T-cell (primary cell): ENCODE results near the gene TRIM51G. TPM values are rescaled to one million over a fixed set of nuclear protein-coding genes. Genes with fewer than 3 reads are reported as not detected.
"Not testable (repeated sequence)": the region's sequence is repeated elsewhere in the genome, so short reads cannot be mapped to it uniquely, and the experiment has no call there.

Experiments
- ATAC-seq, 4 experiments: fragments of 200-7000 bp in 3 of 4; fragments of 150-1000 bp in 1 of 4; cut with Tn5 transposase; replicated peaks in 1 of 4; 1 replicate in 3 of 4; 2 replicates in 1 of 4; pipeline ENCODE4 v1.10.0; 2021; ENCODE audit warnings: moderate library complexity in 3 of 4, mild to moderate bottlenecking in 2 of 4, moderate number of reproducible peaks in 1 of 4
- CTCF ChIA-PET, 2 donors: fragments of 300-600 bp; sonication (Branson Sonifier 250); formaldehyde crosslinking; loops; one replicate each; lab custom pipeline; 2022; ENCODE audit warnings: antibody characterized with exemption in 2 of 2; lab: Charles Lee
- POLR2A ChIA-PET, 2 donors: fragments of 300-600 bp; sonication (Branson Sonifier 250); formaldehyde crosslinking; loops; one replicate each; lab custom pipeline; 2022; ENCODE audit warnings: antibody characterized with exemption in 2 of 2; lab: Charles Lee
- DNase-seq, 35 experiments: peaks; one replicate each; pipeline versions ENCODE4 v3.0.0 to v3.0.0-alpha.2; 2013 to 2023
- H3K27ac ChIP-seq: one replicate; pipeline ENCODE4 v1.5.1; 2013; ENCODE audit warnings: low read length
- H3K27me3 ChIP-seq, 2 experiments: replicated peaks in 1 of 2; 1 replicate in 1 of 2; 2 replicates in 1 of 2; pipeline versions ENCODE4 v1.6.1 to v1.7.0; 2013; ENCODE audit warnings: low read length in 1 of 2, mixed read lengths in 1 of 2; ENCODE audit not compliant: control insufficient read depth in 2 of 2, insufficient read depth in 2 of 2; ENCODE audit errors: extremely low read depth in 1 of 2
- H3K36me3 ChIP-seq, 2 donors: 1 replicate in 1 of 2; 2 replicates in 1 of 2; pipeline versions ENCODE4 v1.6.1 to v1.7.0; 2013; ENCODE audit warnings: low read length in 1 of 2; ENCODE audit not compliant: control insufficient read depth in 2 of 2, insufficient read depth in 1 of 2; ENCODE audit errors: extremely low read depth in 1 of 2
- H3K4me1 ChIP-seq, 2 experiments: 1 replicate in 1 of 2; 2 replicates in 1 of 2; pipeline versions ENCODE4 v1.6.1 to v1.7.0; 2013; ENCODE audit warnings: low read length in 2 of 2, mixed read lengths in 1 of 2; ENCODE audit not compliant: insufficient read depth in 2 of 2, control insufficient read depth in 1 of 2; ENCODE audit errors: extremely low read depth in 1 of 2
- H3K4me3 ChIP-seq, 2 donors: 1 replicate in 1 of 2; 2 replicates in 1 of 2; pipeline versions ENCODE4 v1.5.1 to v1.7.0; 2013; ENCODE audit warnings: mild to moderate bottlenecking in 2 of 2, low read length in 1 of 2, moderate library complexity in 1 of 2; ENCODE audit not compliant: control insufficient read depth in 1 of 2; ENCODE audit errors: extremely low read depth in 1 of 2
- H3K9me3 ChIP-seq: 2 replicates; pipeline ENCODE4 v1.7.0; 2013
- H3K27ac Mint-ChIP-seq, 2 donors: one replicate each; pipeline ENCODE4 v1.8.0; 2020 to 2021; ENCODE audit warnings: mild to moderate bottlenecking in 2 of 2, mixed read lengths in 2 of 2
- H3K27me3 Mint-ChIP-seq, 2 donors: one replicate each; pipeline ENCODE4 v1.8.0; 2021 to 2022; ENCODE audit warnings: mixed read lengths in 2 of 2
- H3K36me3 Mint-ChIP-seq: one replicate; pipeline ENCODE4 v1.8.0; 2021; ENCODE audit warnings: mixed read lengths
- H3K4me1 Mint-ChIP-seq, 3 donors: one replicate each; pipeline ENCODE4 v1.8.0; 2020 to 2022; ENCODE audit warnings: mixed read lengths in 3 of 3, mild to moderate bottlenecking in 1 of 3
- H3K4me3 Mint-ChIP-seq, 3 donors: one replicate each; pipeline ENCODE4 v1.8.0; 2020 to 2022; ENCODE audit warnings: mild to moderate bottlenecking in 3 of 3, mixed read lengths in 3 of 3, moderate library complexity in 3 of 3
- H3K9me3 Mint-ChIP-seq, 3 donors: one replicate each; pipeline ENCODE4 v1.8.0; 2020 to 2022; ENCODE audit warnings: mixed read lengths in 3 of 3
- WGBS: methylation state at CpG from one replicate; pipeline ENCODE4 v1.1.5; 2013; ENCODE audit warnings: missing lambda C conversion rate; ENCODE audit not compliant: insufficient coverage; 5-methylcytosine and 5-hydroxymethylcytosine counted together
- total RNA-seq, 35 experiments: library from RNA in 6 of 35; stranded (reverse) in 6 of 35; fragments of 120-200 nt in 1 of 35; gene quantifications; one replicate each; pipeline versions ENCODE4 v1.2.1 to v1.2.4 and lab custom pipeline; 2013 to 2026

Gene TRIM51G, protein sequence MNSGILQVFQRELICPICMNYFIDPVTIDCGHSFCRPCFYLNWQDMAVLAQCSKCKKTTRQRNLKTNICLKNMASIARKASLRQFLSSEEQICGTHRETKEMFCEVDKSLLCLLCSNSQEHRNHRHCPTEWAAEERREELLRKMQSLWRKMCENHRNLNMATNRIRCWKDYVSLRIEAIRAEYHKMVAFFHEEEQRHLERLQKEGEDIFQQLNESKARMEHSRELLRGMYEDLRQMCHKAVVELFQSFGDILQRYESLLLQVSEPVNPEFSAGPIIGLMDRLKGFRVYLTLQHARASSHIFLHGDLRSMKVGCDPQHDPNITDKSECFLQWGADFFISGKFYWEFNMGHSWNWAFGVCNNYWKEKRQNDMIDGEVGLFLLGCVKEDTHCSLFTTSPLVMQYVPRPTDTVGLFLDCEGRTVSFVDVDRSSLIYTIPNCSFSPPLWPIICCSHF
- not detected for total RNA-seq
- not detected for total RNA-seq (2013)
- 0 to 0.07 (median 0) reads per million in 29 experiments for total RNA-seq (lab: John Stamatoyannopoulos, UW)

DNA sequence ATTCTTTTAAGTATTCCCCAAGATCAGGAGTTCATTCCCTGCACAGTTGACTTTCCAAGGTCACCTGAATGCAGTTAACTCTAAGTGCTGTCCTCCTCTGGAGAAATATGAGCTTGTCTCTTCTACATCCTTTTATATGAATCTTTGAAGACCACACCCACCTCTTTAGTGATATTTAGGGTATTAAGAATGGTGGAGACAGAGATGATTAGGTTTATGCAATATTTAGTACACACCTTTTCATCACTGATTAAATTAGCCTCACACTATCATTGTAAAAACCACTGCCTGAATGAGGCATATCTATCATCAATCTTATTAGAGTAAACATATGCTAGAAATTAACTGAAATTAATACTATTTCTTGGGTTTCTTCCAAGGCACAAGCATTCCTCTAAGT is at the start of gene TRIM51G:
TSS of gene TRIM51G (minus strand) at position 101 of the 400 bp plus-strand sequence. CDS start 2,190 bp downstream, outside the sequence.
- not testable (repeated sequence) for H3K27me3 Mint-ChIP-seq

DNA sequence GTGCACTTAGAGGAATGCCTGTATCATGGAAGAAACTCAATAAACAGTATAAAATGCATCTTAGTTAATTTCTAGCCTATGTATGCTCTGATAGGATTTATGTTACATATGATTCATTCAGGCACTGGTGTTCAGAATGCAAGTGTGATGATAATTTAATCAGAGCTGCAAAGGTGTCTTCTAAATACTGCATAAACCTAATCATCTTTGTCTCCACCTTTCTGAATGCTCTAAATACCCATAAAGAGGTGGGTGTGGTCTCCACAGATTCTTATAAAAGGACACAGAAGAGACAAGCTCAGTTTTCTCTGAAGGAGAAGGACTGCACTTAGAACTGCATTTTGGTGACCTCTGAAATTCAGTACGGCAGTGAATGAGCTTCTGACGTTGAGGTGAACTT is 44.8 kb upstream of the TRIM51G start, which contains the start of gene TRIM49B:
TSS of gene TRIM49B (plus strand) at position 301 of the 400 bp plus-strand sequence. CDS start 2,777 bp downstream, outside the sequence.
- H3K4me1 ChIP-seq, DNase-seq, H3K9me3 ChIP-seq, H3K9me3 Mint-ChIP-seq, H3K27ac ChIP-seq, POLR2A ChIA-PET, CTCF ChIA-PET, ATAC-seq, H3K27ac Mint-ChIP-seq, H3K27me3 ChIP-seq, H3K4me3 Mint-ChIP-seq, H3K4me1 Mint-ChIP-seq, H3K36me3 ChIP-seq, H3K36me3 Mint-ChIP-seq, H3K27me3 Mint-ChIP-seq, H3K4me3 ChIP-seq: not testable (repeated sequence)
- no CpG with 5 or more reads among the region's 2 CpGs for WGBS

More for the DNA sequence above, at the start of gene TRIM51G:
- H3K36me3 Mint-ChIP-seq, H3K27me3 ChIP-seq, H3K36me3 ChIP-seq, CTCF ChIA-PET, H3K4me1 ChIP-seq, POLR2A ChIA-PET, H3K4me1 Mint-ChIP-seq, DNase-seq, H3K4me3 Mint-ChIP-seq, H3K9me3 ChIP-seq, H3K9me3 Mint-ChIP-seq, ATAC-seq, H3K27ac Mint-ChIP-seq, H3K4me3 ChIP-seq, H3K27ac ChIP-seq: not testable (repeated sequence)

DNA sequence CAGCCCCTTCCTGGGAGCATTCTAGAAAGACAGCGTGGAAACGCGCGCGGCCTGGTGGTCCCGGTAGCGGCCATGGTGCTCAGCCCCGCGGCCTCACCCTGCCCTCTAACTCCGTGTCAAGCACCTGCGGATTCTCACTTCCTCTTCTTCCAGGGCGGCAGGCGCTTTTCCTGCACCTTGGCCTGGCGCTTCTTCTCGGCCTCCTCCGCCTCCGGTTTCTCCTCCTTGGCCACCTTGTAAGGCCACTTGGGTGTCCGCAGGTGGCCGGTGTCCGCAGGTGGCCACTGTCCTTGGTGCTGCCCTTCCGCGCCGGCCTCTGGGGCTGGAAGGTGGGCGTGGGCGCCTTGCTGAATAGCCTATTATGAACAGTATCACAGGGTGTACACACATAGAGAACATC is 15.1 kb downstream of the TRIM51G start:
- CTCF ChIA-PET, H3K27me3 Mint-ChIP-seq: not testable (repeated sequence)

DNA sequence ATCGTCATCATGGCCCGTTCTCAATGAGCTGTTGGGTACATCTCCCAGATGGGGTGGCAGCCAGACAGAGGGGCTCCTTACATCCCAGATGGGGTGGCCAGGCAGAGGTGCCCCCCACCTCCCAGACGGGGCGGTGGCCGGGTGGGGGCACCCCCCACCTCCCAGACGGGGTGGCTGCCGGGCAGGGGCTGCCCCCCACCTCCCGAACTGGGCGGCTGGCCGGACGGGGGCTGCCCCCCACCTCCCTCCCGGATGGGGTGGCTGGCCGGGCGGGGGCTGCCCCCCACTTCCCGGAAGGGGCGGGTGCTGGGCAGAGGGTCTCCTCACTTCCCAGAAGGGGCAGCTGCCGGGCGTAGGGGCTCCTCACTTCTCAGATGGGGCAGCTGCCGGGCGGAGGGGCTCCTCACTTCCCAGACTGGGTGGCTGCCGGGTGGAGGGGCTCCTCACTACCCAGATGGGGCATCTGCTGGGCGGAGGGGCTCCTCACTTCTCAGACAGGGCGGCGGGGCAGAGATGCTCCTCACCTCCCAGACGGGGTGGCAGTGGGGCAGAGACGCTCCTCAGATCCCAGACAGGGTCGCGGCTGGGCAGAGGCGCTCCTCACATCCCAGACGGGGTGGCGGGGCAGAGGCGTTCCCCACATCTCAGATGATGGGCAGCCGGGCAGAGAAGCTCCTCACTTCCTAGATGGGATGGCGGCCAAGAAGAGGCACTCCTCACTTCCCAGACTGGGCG is 28.2 kb downstream of the TRIM51G start:
- 77% methylated on average over 19 of the region's 35 CpGs for WGBS
- H3K27me3 ChIP-seq, H3K36me3 Mint-ChIP-seq, ATAC-seq, H3K9me3 ChIP-seq, H3K4me3 Mint-ChIP-seq, H3K27ac Mint-ChIP-seq, H3K27ac ChIP-seq, DNase-seq, H3K4me1 ChIP-seq, POLR2A ChIA-PET, H3K36me3 ChIP-seq, H3K9me3 Mint-ChIP-seq, H3K4me1 Mint-ChIP-seq, CTCF ChIA-PET, H3K4me3 ChIP-seq, H3K27me3 Mint-ChIP-seq: not testable (repeated sequence)

More for the DNA sequence above, 15.1 kb downstream of the TRIM51G start:
- POLR2A ChIA-PET, H3K36me3 ChIP-seq, ATAC-seq, H3K4me1 Mint-ChIP-seq, H3K4me3 Mint-ChIP-seq, H3K27me3 ChIP-seq, H3K4me3 ChIP-seq, H3K4me1 ChIP-seq, H3K9me3 ChIP-seq, H3K9me3 Mint-ChIP-seq, H3K27ac Mint-ChIP-seq, DNase-seq, H3K27ac ChIP-seq, H3K36me3 Mint-ChIP-seq: not testable (repeated sequence)
- 94% methylated on average over 20 of the region's 25 CpGs for WGBS

DNA sequence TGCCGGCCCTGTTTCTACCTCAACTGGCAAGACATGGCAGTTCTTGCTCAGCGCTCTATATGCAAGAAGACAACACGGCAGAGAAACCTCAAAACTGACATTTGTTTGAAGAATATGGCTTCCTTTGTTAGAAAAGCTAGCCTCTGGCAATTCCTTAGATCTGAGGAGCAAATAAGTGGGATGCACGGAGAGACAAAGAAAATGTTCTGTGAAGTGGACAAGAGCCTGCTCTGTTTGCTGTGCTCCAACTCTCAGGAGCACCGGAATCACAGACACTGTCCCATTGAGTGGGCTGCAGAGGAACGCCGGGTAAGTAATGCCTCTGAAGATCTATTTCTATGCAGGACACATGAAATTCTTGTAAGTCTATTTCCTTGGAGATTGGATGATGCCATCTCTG is 37.9 kb downstream of the TRIM51G start:
- H3K9me3 ChIP-seq, H3K36me3 Mint-ChIP-seq, H3K27me3 ChIP-seq, POLR2A ChIA-PET, H3K4me1 Mint-ChIP-seq, H3K4me1 ChIP-seq, ATAC-seq, DNase-seq, H3K27me3 Mint-ChIP-seq, H3K27ac ChIP-seq, H3K9me3 Mint-ChIP-seq, CTCF ChIA-PET, H3K36me3 ChIP-seq, H3K4me3 ChIP-seq, H3K27ac Mint-ChIP-seq, H3K4me3 Mint-ChIP-seq: not testable (repeated sequence)
- 75% methylated on average over 5 of the region's 7 CpGs for whole genome bisulfite sequencing
